Upper lobe of left lung (tissue), 4 donors: Measurements from ENCODE around the gene CPNE4.

Source experiments
- CTCF ChIP-seq, 6 experiments: fragments of 450-650 bp in 4 of 6; fragments of 200-600 bp in 2 of 6; sonication (generic) in 2 of 6; IDR thresholded peaks; one replicate each; pipeline ENCODE4 v1.5.1; 2016 to 2019; ENCODE audit warnings: antibody characterized with exemption in 6 of 6
- EP300 ChIP-seq, 4 donors: sonication (generic); formaldehyde crosslinking; IDR thresholded peaks; one replicate each; pipeline ENCODE4 v1.5.1; 2017; ENCODE audit warnings: antibody characterized with exemption in 4 of 4, control low read depth in 2 of 4
- POLR2A ChIP-seq, 4 donors: fragments of 450-650 bp; IDR thresholded peaks; one replicate each; pipeline ENCODE4 v1.5.1; 2016 to 2017; ENCODE audit warnings: antibody characterized with exemption in 4 of 4, mild to moderate bottlenecking in 2 of 4
- POLR2AphosphoS5 ChIP-seq, 2 donors: sonication (generic); formaldehyde crosslinking; IDR thresholded peaks; one replicate each; pipeline ENCODE4 v1.5.1; 2017; ENCODE audit warnings: antibody characterized with exemption in 2 of 2

- TF ChIP-seq CTCF (IDR thresholded peaks at IDR 0.05) (no peak), POLR2A (IDR thresholded peaks at IDR 0.05) (no peak), EP300 (IDR thresholded peaks at IDR 0.05) (no peak), POLR2AphosphoS5 (IDR thresholded peaks at IDR 0.05) (no peak)
Measured at GRCh38 chr3:131835906-131836305, 198.9 kb downstream of the CPNE4 start.
